Activated CD8-positive, alpha-beta T cell treated with anti-CD3 and anti-CD28 coated beads for 36 hours (primary cell): ENCODE results near the gene ZNRF3. TPM values are rescaled to one million over a fixed set of nuclear protein-coding genes. Genes with fewer than 3 reads are reported as not detected.

Experiments used
- ATAC-seq: fragments of 200-7000 bp; cut with Tn5 transposase; one replicate; pipeline ENCODE4 v1.10.0; 2021; ENCODE audit warnings: mild to moderate bottlenecking, moderate library complexity
- CTCF ChIA-PET: fragments of 350-600 bp; sonication (Branson Sonifier 250); formaldehyde crosslinking; loops from one replicate; lab custom pipeline; 2021; ENCODE audit warnings: antibody characterized with exemption; lab: Charles Lee
- POLR2A ChIA-PET: fragments of 350-600 bp; sonication (Branson Sonifier 250); formaldehyde crosslinking; loops from one replicate; lab custom pipeline; 2021; ENCODE audit warnings: antibody characterized with exemption; lab: Charles Lee
- DNase-seq: peaks from one replicate; pipeline ENCODE4 v3.0.0-alpha.2; 2020
- H3K27ac Mint-ChIP-seq: one replicate; pipeline ENCODE4 v1.8.0; 2021; ENCODE audit warnings: mild to moderate bottlenecking, mixed read lengths
- H3K27me3 Mint-ChIP-seq: one replicate; pipeline ENCODE4 v1.8.0; 2021; ENCODE audit warnings: mixed read lengths
- H3K36me3 Mint-ChIP-seq: one replicate; pipeline ENCODE4 v1.8.0; 2021; ENCODE audit warnings: low read depth, mixed read lengths
- H3K4me1 Mint-ChIP-seq: one replicate; pipeline ENCODE4 v1.8.0; 2021; ENCODE audit warnings: low read depth, mixed read lengths
- H3K4me3 Mint-ChIP-seq: one replicate; pipeline ENCODE4 v1.8.0; 2021; ENCODE audit warnings: mild to moderate bottlenecking, moderate library complexity, mixed read lengths
- H3K9me3 Mint-ChIP-seq: one replicate; pipeline ENCODE4 v1.8.0; 2021; ENCODE audit warnings: mixed read lengths
- CTCF ChIP-seq: fragments of 200-600 bp; IDR thresholded peaks from one replicate; pipeline ENCODE4 v1.8.0; 2022; ENCODE audit warnings: antibody characterized with exemption, mild to moderate bottlenecking
- intact Hi-C: fragments of 100-400 bp; cut with micrococcal nuclease; formaldehyde crosslinking; loops from one replicate; pipeline ENCODE4 v1.10.0; 2022
- total RNA-seq, 2 experiments: library from RNA; stranded (reverse); gene quantifications; one replicate each; pipeline ENCODE4 v1.2.3, GENCODE V29; 2021

Gene ZNRF3
- total RNA-seq, 2 experiments from 2014 or later, result 2.0 to 2.5 TPM

- Mint-ChIP-seq H3K27me3 (peaks cover 29% of the 10 kb centered on the region), H3K36me3 (no peaks in the 10 kb centered on the region), H3K27ac (no peak overlapping the region), H3K4me3 (no peak overlapping the region), H3K4me1 (peaks cover 29% of the 10 kb centered on the region), H3K9me3 (no peaks in the 10 kb centered on the region)
- CTCF ChIA-PET, result interaction anchor here (0.9 kb wide), 1 partner anchor 108 kb away, joined by 3 read pairs; no protein-coding TSS in a partner anchor
- no peak for ATAC-seq
- no peak for DNase-seq
- POLR2A ChIA-PET, result no interaction called here
- no peak for TF ChIP-seq CTCF
- intact Hi-C loops, result no loop called here
Measured at GRCh38 chr22:28911304-28911690, 27.9 kb downstream of the ZNRF3 start.

- Mint-ChIP-seq H3K36me3 (no peaks in the 10 kb centered on the region), H3K27me3 (peaks cover 31% of the 10 kb centered on the region), H3K4me3 (no peak overlapping the region), H3K27ac (no peak overlapping the region), H3K9me3 (no peaks in the 10 kb centered on the region), H3K4me1 (peaks cover 24% of the 10 kb centered on the region)
- CTCF ChIA-PET, result interaction anchor here (0.6 to 0.9 kb wide), 2 partner anchors 109 to 311 kb away, joined by 3 read pairs; no protein-coding TSS in a partner anchor
- intact Hi-C loops, result no loop called here
- TF ChIP-seq CTCF, result no peak
- DNase-seq (no peak), ATAC-seq (no peak)
- POLR2A ChIA-PET, result no interaction called here
Measured at GRCh38 chr22:28911777-28912669, 28.7 kb downstream of the ZNRF3 start.

DNA sequence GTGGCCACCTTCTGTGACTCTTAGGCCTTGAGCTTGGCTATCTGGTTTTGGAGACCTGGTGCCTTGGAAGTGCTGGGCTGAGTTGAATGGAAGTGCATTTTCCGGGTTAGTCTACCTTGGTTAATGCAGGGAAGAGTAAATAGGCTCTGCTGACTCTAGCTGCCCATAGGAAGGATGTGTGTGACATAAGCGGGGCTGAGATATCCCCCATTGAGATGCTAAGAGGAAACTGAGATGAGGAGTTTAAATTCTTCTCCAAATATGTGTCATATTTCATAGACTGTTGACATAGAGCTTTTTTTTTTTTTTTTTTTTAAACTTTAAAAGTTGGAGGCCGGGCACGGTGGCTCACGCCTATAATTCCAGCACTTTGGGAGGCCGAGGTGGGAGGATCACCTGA lies 30.8 kb downstream of the ZNRF3 start:
- intact Hi-C loops, result no loop called here
- Mint-ChIP-seq H3K36me3 (no peaks in the 10 kb centered on the region), H3K27ac (no peak overlapping the region), H3K4me3 (no peak overlapping the region), H3K27me3 (peaks cover 38% of the 10 kb centered on the region), H3K4me1 (peaks cover 12% of the 10 kb centered on the region), H3K9me3 (no peaks in the 10 kb centered on the region)
- TF ChIP-seq CTCF, result no peak
- ChIA-PET POLR2A (no interaction called here), CTCF (no interaction called here)
- ATAC-seq, result no peak
- no peak for DNase-seq

- POLR2A ChIA-PET, result no interaction called here
- CTCF ChIA-PET, result no interaction called here
Measured at GRCh38 chr22:28915969-28916368, 32.6 kb downstream of the ZNRF3 start.

More at GRCh38 chr22:28915969-28916368, 32.6 kb downstream of the ZNRF3 start:
- Mint-ChIP-seq H3K27ac (no peak overlapping the region), H3K27me3 (peaks cover 38% of the 10 kb centered on the region), H3K4me1 (peaks cover 10% of the 10 kb centered on the region), H3K9me3 (no peaks in the 10 kb centered on the region), H3K4me3 (no peak overlapping the region), H3K36me3 (no peaks in the 10 kb centered on the region)
- intact Hi-C loops, result no loop called here
- ATAC-seq (no peak), DNase-seq (no peak)
- no peak for TF ChIP-seq CTCF
